ENCODE measurements around the gene FXYD1.
A peak's percentile ranks its signal among the peaks of the same experiment; 100 is the strongest.
"Not testable (repeated sequence)": the region's sequence is repeated elsewhere in the genome, so short reads cannot be mapped to it uniquely, and the experiment has no call there.

FXYD1 gene

GRCh38 chr19:35151273-35152065 lies 12.8 kb downstream of the FXYD1 start:
- TF ChIP-seq CTCF (IDR thresholded peaks at IDR 0.05; ENCODE audit: low read depth, low read length, missing control alignments), result no peak
- H3K4me3 ChIP-seq (replicated peaks; ENCODE audit: low read depth, low read length), result no peak overlapping the region
- no peak for DNase-seq (ENCODE audit: extremely low read depth, low read depth)

GRCh38 chr19:35153129-35153522 lies 14.5 kb downstream of the FXYD1 start:
- DNase-seq (ENCODE audit: extremely low read depth, low read depth); H3K4me3 ChIP-seq (replicated peaks; ENCODE audit: low read depth, low read length): not testable (repeated sequence)

GRCh38 chr19:35153701-35154524 lies 15.3 kb downstream of the FXYD1 start:
- peak; percentile 63 for TF ChIP-seq CTCF (IDR thresholded peaks at IDR 0.05; ENCODE audit: low read depth, low read length, missing control alignments)
- DNase-seq (ENCODE audit: extremely low read depth, low read depth), result no peak
- peak overlapping the region; percentile 83 for H3K4me3 ChIP-seq (replicated peaks; ENCODE audit: low read depth, low read length)

GRCh38 chr19:35154525-35155406 lies 16.1 kb downstream of the FXYD1 start, which contains the start of gene FXYD5:
FXYD5 (plus strand) TSS chr19:35154735; CDS start chr19:35155551, 816 bp downstream.
- TF ChIP-seq CTCF (IDR thresholded peaks at IDR 0.05; ENCODE audit: low read depth, low read length, missing control alignments), result no peak
- H3K4me3 ChIP-seq (replicated peaks; ENCODE audit: low read depth, low read length), result peak within 1 kb of the TSS; percentile 83
- no peak for DNase-seq (ENCODE audit: extremely low read depth, low read depth)

- peak overlapping the region; percentile 83 for H3K4me3 ChIP-seq (replicated peaks; ENCODE audit: low read depth, low read length)
- no peak for TF ChIP-seq CTCF (IDR thresholded peaks at IDR 0.05; ENCODE audit: low read depth, low read length, missing control alignments)
- no peak for DNase-seq (ENCODE audit: extremely low read depth, low read depth)
Measured at GRCh38 chr19:35155441-35155840, 16.8 kb downstream of the FXYD1 start.

- H3K4me3 ChIP-seq (replicated peaks; ENCODE audit: low read depth, low read length), result peak overlapping the region; percentile 83
- no peak for DNase-seq (ENCODE audit: extremely low read depth, low read depth)
- TF ChIP-seq CTCF (IDR thresholded peaks at IDR 0.05; ENCODE audit: low read depth, low read length, missing control alignments), result no peak
Measured at GRCh38 chr19:35155981-35156672, 17.5 kb downstream of the FXYD1 start.

All from HFF-Myc (cell line).